CD14-positive monocyte (primary cell): ENCODE results near the gene COQ8B. TPM values are rescaled to one million over a fixed set of nuclear protein-coding genes. Genes with fewer than 3 reads are reported as not detected.

Source experiments
- DNase-seq, 3 donors: peaks; one replicate each; pipeline ENCODE4 v3.0.0-alpha.2; 2011 to 2022
- H2AFZ ChIP-seq: 2 replicates; pipeline ENCODE4 v1.6.0; 2012; ENCODE audit warnings: mild to moderate bottlenecking, low read depth, low read length, inconsistent platforms; ENCODE audit not compliant: insufficient read depth, poor library complexity, severe bottlenecking
- H3K27ac ChIP-seq, 2 donors: 1 replicate in 1 of 2; 2 replicates in 1 of 2; pipeline ENCODE4 v1.5.1; 2012 to 2013; ENCODE audit warnings: low read length in 2 of 2, control low read depth in 1 of 2, inconsistent platforms in 1 of 2, low read depth in 1 of 2, mild to moderate bottlenecking in 1 of 2
- H3K27me3 ChIP-seq, 2 donors: one replicate each; pipeline versions ENCODE4 v1.6.0 to v1.6.1; 2011 to 2013; ENCODE audit warnings: low read length in 2 of 2; ENCODE audit not compliant: control insufficient read depth in 2 of 2, insufficient read depth in 2 of 2
- H3K36me3 ChIP-seq, 2 donors: replicated peaks in 1 of 2; 1 replicate in 1 of 2; 2 replicates in 1 of 2; pipeline versions ENCODE4 v1.5.1 to v1.6.1; 2012 to 2013; ENCODE audit warnings: low read length in 2 of 2, control low read depth in 1 of 2, inconsistent platforms in 1 of 2, mild to moderate bottlenecking in 1 of 2; ENCODE audit not compliant: insufficient read depth in 2 of 2, control insufficient read depth in 1 of 2
- H3K4me1 ChIP-seq, 2 donors: 1 replicate in 1 of 2; 2 replicates in 1 of 2; pipeline versions ENCODE4 v1.5.1 to v1.6.1; 2012 to 2013; ENCODE audit warnings: low read length in 2 of 2, control low read depth in 1 of 2, inconsistent platforms in 1 of 2, mild to moderate bottlenecking in 1 of 2, moderate library complexity in 1 of 2; ENCODE audit not compliant: insufficient read depth in 2 of 2, control insufficient read depth in 1 of 2
- H3K4me2 ChIP-seq: replicated peaks from 2 replicates; pipeline ENCODE3; 2012; ENCODE audit warnings: low read length, moderate library complexity, mild to moderate bottlenecking; ENCODE audit not compliant: poor library complexity, severe bottlenecking; ENCODE audit errors: extremely low read depth
- H3K4me3 ChIP-seq, 3 experiments: fragments of 200-600 bp in 1 of 3; sonication (generic) in 1 of 3; replicated peaks in 1 of 3; 1 replicate in 2 of 3; 2 replicates in 1 of 3; pipeline ENCODE4 v1.5.1; 2011 to 2013; ENCODE audit warnings: low read length in 3 of 3, mild to moderate bottlenecking in 3 of 3, control low read depth in 2 of 3, low read depth in 2 of 3, inconsistent platforms in 1 of 3, moderate library complexity in 1 of 3
- H3K79me2 ChIP-seq: 2 replicates; pipeline ENCODE4 v1.6.0; 2012; ENCODE audit warnings: mild to moderate bottlenecking, control low read depth, inconsistent platforms, low read length, moderate library complexity; ENCODE audit not compliant: insufficient read depth
- H3K9ac ChIP-seq: 2 replicates; pipeline ENCODE4 v1.6.0; 2017; ENCODE audit warnings: low read length, mild to moderate bottlenecking; ENCODE audit not compliant: insufficient read depth, poor library complexity, severe bottlenecking
- H3K9me3 ChIP-seq, 2 donors: replicated peaks in 1 of 2; 1 replicate in 1 of 2; 2 replicates in 1 of 2; pipeline versions ENCODE4 v1.5.1 to v1.6.1; 2012 to 2013; ENCODE audit warnings: low read length in 2 of 2, control low read depth in 1 of 2; ENCODE audit not compliant: control insufficient read depth in 1 of 2, insufficient read depth in 1 of 2
- H4K20me1 ChIP-seq: 2 replicates; pipeline ENCODE4 v1.6.0; 2012; ENCODE audit warnings: mild to moderate bottlenecking, low read length, control low read depth, moderate library complexity; ENCODE audit not compliant: insufficient read depth
- H3K27ac Mint-ChIP-seq, 7 donors: one replicate each; pipeline ENCODE4 v1.8.0; 2020; ENCODE audit warnings: mild to moderate bottlenecking in 7 of 7, mixed read lengths in 7 of 7, moderate library complexity in 6 of 7, inconsistent platforms in 2 of 7
- H3K27me3 Mint-ChIP-seq, 3 donors: one replicate each; pipeline ENCODE4 v1.8.0; 2021 to 2022; ENCODE audit warnings: low read depth in 3 of 3, mild to moderate bottlenecking in 3 of 3, mixed read lengths in 3 of 3, moderate library complexity in 3 of 3, inconsistent platforms in 1 of 3
- H3K36me3 Mint-ChIP-seq, 2 donors: one replicate each; pipeline ENCODE4 v1.8.0; 2020; ENCODE audit warnings: mixed read lengths in 2 of 2, inconsistent platforms in 1 of 2, mild to moderate bottlenecking in 1 of 2
- H3K4me1 Mint-ChIP-seq: one replicate; pipeline ENCODE4 v1.8.0; 2020; ENCODE audit warnings: mild to moderate bottlenecking, mixed read lengths
- H3K4me3 Mint-ChIP-seq, 2 donors: one replicate each; pipeline ENCODE4 v1.8.0; 2020; ENCODE audit warnings: mild to moderate bottlenecking in 2 of 2, mixed read lengths in 2 of 2, moderate library complexity in 1 of 2
- H3K9me3 Mint-ChIP-seq, 7 donors: one replicate each; pipeline ENCODE4 v1.8.0; 2020 to 2022; ENCODE audit warnings: mixed read lengths in 7 of 7, mild to moderate bottlenecking in 6 of 7, moderate library complexity in 6 of 7, inconsistent platforms in 2 of 7
- CTCF ChIP-seq: fragments of 200-600 bp; IDR thresholded peaks from one replicate; pipeline ENCODE4 v1.8.0; 2022; ENCODE audit warnings: antibody characterized with exemption, mild to moderate bottlenecking
- WGBS: methylation state at CpG from one replicate; pipeline ENCODE4 v1.1.5; 2013; ENCODE audit warnings: missing lambda C conversion rate; ENCODE audit not compliant: insufficient coverage; 5-methylcytosine and 5-hydroxymethylcytosine counted together
- intact Hi-C, 2 donors: fragments of 100-400 bp; cut with micrococcal nuclease; formaldehyde crosslinking; loops; one replicate each; pipeline versions ENCODE4 v1.15.0 to v1.15.1; 2023
- polyA plus RNA-seq, 3 donors: library from polyadenylated mRNA; depleted of rRNA in 1 of 3; unstranded in 2 of 3; stranded (reverse) in 1 of 3; fragments of 300-500 nt in 2 of 3; fragments of >200 nt in 1 of 3; fragmentation: Illumina TruSeq in 2 of 3; gene quantifications; 1 replicate in 2 of 3; 2 replicates in 1 of 3; pipeline ENCODE4 v1.2.3, GENCODE V29; 2012 to 2021

COQ8B gene
- polyA plus RNA-seq, 3 donors: 16.0 to 44.0 (median 23.4) TPM

- WGBS: 94% methylated on average over 4 of the region's 6 CpGs
- H3K27ac Mint-ChIP-seq: peak overlapping the region in 1 of 7 donors; percentile 46
- no peak for TF ChIP-seq CTCF
- intact Hi-C loops: no loop called here
- Histone ChIP-seq H4K20me1 (no peaks in the 10 kb centered on the region), H3K9me3 (no peaks in the 10 kb centered on the region), H3K27me3 (no peaks in the 10 kb centered on the region), H3K9ac (no peak overlapping the region), H3K4me3 (no peak overlapping the region), H3K36me3 (peaks cover 60 to 80% of the 10 kb centered on the region in 2 donors), H2AFZ (no peak overlapping the region), H3K4me1 (no peaks in the 10 kb centered on the region), H3K79me2 (no peaks in the 10 kb centered on the region), H3K4me2 (no peak overlapping the region), H3K27ac (no peak overlapping the region)
- no peak overlapping the region for H3K4me3 Mint-ChIP-seq
- no peaks in the 10 kb centered on the region for H3K4me1 Mint-ChIP-seq
- H3K36me3 Mint-ChIP-seq: peaks cover 67 to 80% of the 10 kb centered on the region in 2 donors
- peaks cover 0 to 1% (median 0%) of the 10 kb centered on the region in 3 donors for H3K27me3 Mint-ChIP-seq
- H3K9me3 Mint-ChIP-seq: no peaks in the 10 kb centered on the region
- no peak for DNase-seq
These were observed 14.9 kb downstream of the COQ8B start for GRCh38 chr19:40701758-40702157.

GRCh38 chr19:40700083-40700482, 16.6 kb downstream of the COQ8B start:
- no peak overlapping the region for H3K27ac Mint-ChIP-seq
- intact Hi-C loops: no loop called here
- H3K4me3 Mint-ChIP-seq: no peak overlapping the region
- Histone ChIP-seq H3K79me2 (no peaks in the 10 kb centered on the region), H3K9ac (no peak overlapping the region), H4K20me1 (no peaks in the 10 kb centered on the region), H3K27me3 (no peaks in the 10 kb centered on the region), H3K36me3 (peaks cover 67 to 78% of the 10 kb centered on the region in 2 donors), H3K9me3 (no peaks in the 10 kb centered on the region), H3K4me3 (no peak overlapping the region), H3K4me1 (no peaks in the 10 kb centered on the region), H2AFZ (no peak overlapping the region), H3K4me2 (no peak overlapping the region), H3K27ac (no peak overlapping the region)
- H3K4me1 Mint-ChIP-seq: no peaks in the 10 kb centered on the region
- 100% methylated on average over 7 of the region's 9 CpGs for WGBS
- no peak for TF ChIP-seq CTCF
- DNase-seq: no peak
- H3K27me3 Mint-ChIP-seq: peaks cover 0 to 1% (median 0%) of the 10 kb centered on the region in 3 donors
- peaks cover 63 to 82% of the 10 kb centered on the region in 2 donors for H3K36me3 Mint-ChIP-seq
- no peaks in the 10 kb centered on the region for H3K9me3 Mint-ChIP-seq
